NCI-H1694 (cell line): Measurements from ENCODE around the gene RRP15.

Source experiments
- DNase-seq: peaks from one replicate; lab custom pipeline; 2025; lab: John Stamatoyannopoulos, UW

RRP15 gene

GRCh38 chr1:218362418-218363076 is 77.5 kb downstream of the RRP15 start:
- no peak for DNase-seq

- no peak for DNase-seq
Measured at GRCh38 chr1:218363141-218363540, 78.0 kb downstream of the RRP15 start.

GRCh38 chr1:218364028-218364710 is 79.1 kb downstream of the RRP15 start:
- DNase-seq: no peak

GRCh38 chr1:218365226-218365999 is 80.3 kb downstream of the RRP15 start:
- DNase-seq: no peak

- no peak for DNase-seq
Measured at GRCh38 chr1:218366322-218367052, 81.4 kb downstream of the RRP15 start.

- no peak for DNase-seq
Measured at GRCh38 chr1:218367118-218367517, 82.0 kb downstream of the RRP15 start.

GRCh38 chr1:218368686-218369085 is 83.6 kb downstream of the RRP15 start:
- DNase-seq: no peak

- no peak for DNase-seq
Measured at GRCh38 chr1:218369688-218370511, 84.8 kb downstream of the RRP15 start.

GRCh38 chr1:218371927-218372672 is 87.0 kb downstream of the RRP15 start:
- DNase-seq: no peak

- no peak for DNase-seq
Measured at GRCh38 chr1:218374401-218375353, 89.6 kb downstream of the RRP15 start.

- DNase-seq: no peak
Measured at GRCh38 chr1:218376722-218377121, 91.6 kb downstream of the RRP15 start.

- DNase-seq: no peak
Measured at GRCh38 chr1:218377143-218377660, 92.1 kb downstream of the RRP15 start.

GRCh38 chr1:218380125-218380977 is 95.3 kb downstream of the RRP15 start:
- peak; percentile 7 for DNase-seq

- no peak for DNase-seq
Measured at GRCh38 chr1:218382261-218382660, 97.2 kb downstream of the RRP15 start.

- no peak for DNase-seq
Measured at GRCh38 chr1:218383051-218383450, 98.0 kb downstream of the RRP15 start.

- no peak for DNase-seq
Measured at GRCh38 chr1:218383681-218384080, 98.6 kb downstream of the RRP15 start.

GRCh38 chr1:218384581-218384993 is 99.5 kb downstream of the RRP15 start:
- DNase-seq: peak; percentile 66
